ENCODE measurements around the gene DGCR6.
"Not testable (repeated sequence)": the region's sequence is repeated elsewhere in the genome, so short reads cannot be mapped to it uniquely, and the experiment has no call there.

DGCR6 gene

DNA sequence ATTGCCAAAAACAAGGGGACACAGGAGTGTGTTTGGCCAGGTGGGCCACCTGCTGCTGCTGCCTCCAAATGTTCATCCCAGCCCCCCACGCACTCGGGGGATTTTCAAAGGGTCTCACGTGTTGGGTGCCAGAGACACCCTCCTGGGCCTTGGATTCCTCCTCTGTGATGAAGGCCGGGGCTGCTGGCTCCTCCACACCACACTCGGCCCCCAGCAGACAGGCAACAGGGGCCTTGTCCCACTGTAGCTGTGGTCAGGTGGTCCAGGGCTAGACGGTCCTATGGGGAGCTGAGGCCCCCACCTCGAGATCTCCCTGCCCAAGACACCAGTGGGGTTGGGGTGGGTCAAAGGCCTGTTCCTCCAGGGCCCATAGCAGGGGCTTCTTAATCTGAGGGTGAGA is 55.1 kb downstream of the DGCR6 start:
- not testable (repeated sequence) for DNase-seq (ENCODE audit: low spot score)
